ENCODE measurements around the gene TMEM39B.
"Not testable (repeated sequence)": the region's sequence is repeated elsewhere in the genome, so short reads cannot be mapped to it uniquely, and the experiment has no call there.

Gene TMEM39B

DNA sequence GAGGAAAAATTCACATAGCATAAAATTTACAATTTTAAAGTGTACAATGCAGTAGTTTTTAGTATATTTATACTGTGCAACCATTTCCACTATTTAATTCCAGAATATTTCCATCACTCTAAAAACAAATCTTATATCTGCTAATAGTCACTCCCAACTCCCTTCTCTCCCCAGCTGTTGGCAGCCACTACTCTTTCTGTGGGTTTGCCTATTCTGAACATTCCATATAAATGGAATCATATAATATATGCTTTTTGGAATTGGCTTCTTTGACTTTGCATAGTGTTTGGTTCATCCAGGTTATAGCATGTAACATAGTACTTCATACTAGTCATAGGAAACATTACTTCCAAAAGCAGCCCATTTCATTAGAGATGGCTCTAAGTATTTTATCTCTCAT is 25.0 kb upstream of the TMEM39B start:
- Histone ChIP-seq H3K27me3 (ENCODE audit: control insufficient read depth, insufficient read depth, low read length) (no peaks in the 10 kb centered on the region), H3K36me3 (ENCODE audit: control insufficient read depth, insufficient read depth, low read length) (peaks cover 27% of the 10 kb centered on the region), H3K4me3 (ENCODE audit: low read depth, low read length) (no peak overlapping the region), H3K4me1 (ENCODE audit: control insufficient read depth, insufficient read depth, low read length) (no peaks in the 10 kb centered on the region), H3K9me3 (ENCODE audit: control insufficient read depth, insufficient read depth, low read length) (no peaks in the 10 kb centered on the region), H3K27ac (ENCODE audit: low read depth, low read length) (no peak overlapping the region), H3K9ac (ENCODE audit: low read depth, low read length) (no peak overlapping the region)

DNA sequence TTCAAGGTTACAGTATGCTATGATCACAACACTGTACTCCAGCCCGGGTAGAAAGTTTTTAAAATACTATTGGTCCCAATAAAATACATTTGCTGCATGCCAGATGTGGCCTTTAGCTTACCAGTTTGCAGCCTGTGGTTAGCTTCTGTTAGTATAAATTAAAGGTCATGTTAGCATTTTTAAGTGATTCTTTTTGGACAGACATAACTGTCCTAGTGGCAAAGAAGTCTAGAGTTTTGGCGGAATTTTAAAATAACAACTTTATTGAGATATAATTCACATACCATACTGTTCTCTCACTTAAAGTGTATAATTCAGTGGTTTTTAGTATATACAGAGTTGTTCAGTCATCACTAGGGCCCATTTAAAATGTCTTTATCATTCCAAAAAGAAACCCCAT is 24.3 kb upstream of the TMEM39B start:
- Histone ChIP-seq H3K4me3 (ENCODE audit: low read depth, low read length) (no peak overlapping the region), H3K27ac (ENCODE audit: low read depth, low read length) (no peak overlapping the region), H3K4me1 (ENCODE audit: control insufficient read depth, insufficient read depth, low read length) (no peaks in the 10 kb centered on the region), H3K27me3 (ENCODE audit: control insufficient read depth, insufficient read depth, low read length) (no peaks in the 10 kb centered on the region), H3K9ac (ENCODE audit: low read depth, low read length) (no peak overlapping the region), H3K9me3 (ENCODE audit: control insufficient read depth, insufficient read depth, low read length) (no peaks in the 10 kb centered on the region), H3K36me3 (ENCODE audit: control insufficient read depth, insufficient read depth, low read length) (peaks cover 34% of the 10 kb centered on the region)

DNA sequence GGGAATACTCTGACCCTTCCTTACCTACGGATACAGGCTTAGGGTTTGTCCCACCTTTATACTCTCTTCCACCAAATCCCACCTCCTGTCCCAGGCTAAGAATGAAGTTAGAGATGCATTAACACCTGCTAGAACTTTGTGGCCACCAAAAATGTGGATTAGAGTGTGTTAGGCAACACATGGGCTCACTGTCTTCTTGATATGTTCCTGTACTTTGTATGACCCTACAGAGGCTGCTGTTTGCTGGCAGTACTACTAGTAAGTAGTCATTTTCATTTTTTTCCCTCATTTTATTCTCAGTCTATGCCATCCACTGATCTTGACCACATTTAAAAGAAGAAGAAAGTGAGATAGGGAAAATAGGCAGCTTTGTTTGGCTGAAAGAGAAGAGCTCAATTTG is 21.0 kb upstream of the TMEM39B start:
- H3K27ac ChIP-seq (ENCODE audit: low read depth, low read length), result no peak overlapping the region
- H3K4me1 ChIP-seq (ENCODE audit: control insufficient read depth, insufficient read depth, low read length), result no peaks in the 10 kb centered on the region
- no peak overlapping the region for H3K9ac ChIP-seq (ENCODE audit: low read depth, low read length)
- no peak overlapping the region for H3K4me3 ChIP-seq (ENCODE audit: low read depth, low read length)
- peaks cover 66% of the 10 kb centered on the region for H3K36me3 ChIP-seq (ENCODE audit: control insufficient read depth, insufficient read depth, low read length)
- H3K9me3 ChIP-seq (ENCODE audit: control insufficient read depth, insufficient read depth, low read length), result no peaks in the 10 kb centered on the region
- H3K27me3 ChIP-seq (ENCODE audit: control insufficient read depth, insufficient read depth, low read length), result no peaks in the 10 kb centered on the region

DNA sequence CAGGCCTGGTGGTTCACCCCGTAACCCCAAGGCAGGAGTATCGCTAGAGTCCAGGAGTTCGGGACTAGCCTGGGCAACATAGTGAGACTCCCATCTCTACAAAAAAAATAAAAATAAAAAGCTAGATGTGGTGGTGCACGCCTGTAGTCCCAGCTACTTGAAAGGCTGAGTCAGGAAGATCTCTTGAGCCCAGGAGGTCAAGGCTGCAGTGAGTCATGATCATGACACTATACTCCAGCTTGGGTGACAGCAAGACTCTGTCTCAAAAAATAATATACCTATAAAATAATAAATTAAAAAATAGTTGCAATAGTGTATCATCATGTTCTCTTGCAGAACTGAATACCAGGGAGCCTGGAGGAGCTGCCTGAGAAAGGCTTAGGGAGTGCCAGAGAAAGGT is 19.9 kb upstream of the TMEM39B start:
- Histone ChIP-seq H3K9me3 (ENCODE audit: control insufficient read depth, insufficient read depth, low read length) (no peaks in the 10 kb centered on the region), H3K27ac (ENCODE audit: low read depth, low read length) (no peak overlapping the region), H3K27me3 (ENCODE audit: control insufficient read depth, insufficient read depth, low read length) (no peaks in the 10 kb centered on the region), H3K9ac (ENCODE audit: low read depth, low read length) (no peak overlapping the region), H3K36me3 (ENCODE audit: control insufficient read depth, insufficient read depth, low read length) (peaks cover 72% of the 10 kb centered on the region), H3K4me1 (ENCODE audit: control insufficient read depth, insufficient read depth, low read length) (no peaks in the 10 kb centered on the region), H3K4me3 (ENCODE audit: low read depth, low read length) (no peak overlapping the region)

- Histone ChIP-seq H3K9ac (ENCODE audit: low read depth, low read length) (no peak overlapping the region), H3K27me3 (ENCODE audit: control insufficient read depth, insufficient read depth, low read length) (no peaks in the 10 kb centered on the region), H3K9me3 (ENCODE audit: control insufficient read depth, insufficient read depth, low read length) (no peaks in the 10 kb centered on the region), H3K4me3 (ENCODE audit: low read depth, low read length) (no peak overlapping the region), H3K36me3 (ENCODE audit: control insufficient read depth, insufficient read depth, low read length) (peaks cover 90% of the 10 kb centered on the region), H3K4me1 (ENCODE audit: control insufficient read depth, insufficient read depth, low read length) (peaks cover 7% of the 10 kb centered on the region), H3K27ac (ENCODE audit: low read depth, low read length) (no peak overlapping the region)
These were observed 17.3 kb upstream of the TMEM39B start for GRCh38 chr1:32055416-32055815.

- H3K36me3 ChIP-seq (ENCODE audit: control insufficient read depth, insufficient read depth, low read length), result peaks cover 90% of the 10 kb centered on the region
- H3K4me3 ChIP-seq (ENCODE audit: low read depth, low read length), result no peak overlapping the region
- H3K27me3 ChIP-seq (ENCODE audit: control insufficient read depth, insufficient read depth, low read length), result no peaks in the 10 kb centered on the region
- no peak overlapping the region for H3K9ac ChIP-seq (ENCODE audit: low read depth, low read length)
- H3K9me3 ChIP-seq (ENCODE audit: control insufficient read depth, insufficient read depth, low read length), result no peaks in the 10 kb centered on the region
- H3K27ac ChIP-seq (ENCODE audit: low read depth, low read length), result no peak overlapping the region
- H3K4me1 ChIP-seq (ENCODE audit: control insufficient read depth, insufficient read depth, low read length), result peaks cover 17% of the 10 kb centered on the region
These were observed 16.1 kb upstream of the TMEM39B start for GRCh38 chr1:32056598-32056997.

DNA sequence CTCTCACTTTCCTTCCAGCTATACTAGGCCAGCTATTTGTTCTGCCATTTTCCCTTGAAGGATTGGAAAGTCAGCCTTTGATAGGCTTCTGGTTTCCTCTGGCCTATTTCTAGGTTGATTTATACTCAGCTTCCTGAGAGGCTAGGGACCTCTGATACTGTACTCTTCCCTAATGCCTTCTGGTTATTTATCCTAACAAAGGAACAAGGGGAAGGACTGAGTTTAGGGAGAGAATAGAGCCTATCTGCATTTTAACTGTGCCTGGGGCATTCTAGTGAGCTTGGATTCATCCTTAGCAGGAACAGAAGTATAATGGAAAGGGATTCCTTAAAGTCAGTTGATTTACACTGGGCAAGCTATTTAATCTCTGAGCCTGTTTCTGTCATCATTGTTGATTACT is 11.8 kb upstream of the TMEM39B start:
- peaks cover 63% of the 10 kb centered on the region for H3K36me3 ChIP-seq (ENCODE audit: control insufficient read depth, insufficient read depth, low read length)
- H3K4me1 ChIP-seq (ENCODE audit: control insufficient read depth, insufficient read depth, low read length), result peaks cover 34% of the 10 kb centered on the region
- H3K27ac ChIP-seq (ENCODE audit: low read depth, low read length), result peak overlapping the region; percentile 45
- no peak overlapping the region for H3K9ac ChIP-seq (ENCODE audit: low read depth, low read length)
- H3K27me3 ChIP-seq (ENCODE audit: control insufficient read depth, insufficient read depth, low read length), result no peaks in the 10 kb centered on the region
- no peaks in the 10 kb centered on the region for H3K9me3 ChIP-seq (ENCODE audit: control insufficient read depth, insufficient read depth, low read length)
- H3K4me3 ChIP-seq (ENCODE audit: low read depth, low read length), result no peak overlapping the region

DNA sequence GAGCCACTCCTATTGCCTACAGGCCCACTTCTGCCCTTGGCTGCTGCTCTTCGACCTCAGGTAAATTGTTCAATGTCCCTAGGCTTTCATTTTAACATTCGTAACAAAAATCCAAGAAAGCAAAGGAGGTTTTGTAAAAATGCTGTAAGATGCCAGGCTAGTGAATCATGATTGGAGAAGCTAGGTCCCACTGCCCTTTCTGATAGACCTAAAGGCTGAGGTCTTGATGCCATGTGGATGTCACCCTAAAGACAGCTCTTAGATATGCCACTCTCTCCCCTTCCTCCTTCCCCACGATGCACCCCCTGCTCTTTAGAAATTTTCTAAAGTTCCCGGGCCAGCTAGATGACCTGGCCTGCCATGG is 9.9 kb upstream of the TMEM39B start:
- Histone ChIP-seq H3K9ac (ENCODE audit: low read depth, low read length) (no peak overlapping the region), H3K4me1 (ENCODE audit: control insufficient read depth, insufficient read depth, low read length) (peaks cover 34% of the 10 kb centered on the region), H3K9me3 (ENCODE audit: control insufficient read depth, insufficient read depth, low read length) (no peaks in the 10 kb centered on the region), H3K27me3 (ENCODE audit: control insufficient read depth, insufficient read depth, low read length) (no peaks in the 10 kb centered on the region), H3K27ac (ENCODE audit: low read depth, low read length) (peak overlapping the region; percentile 73), H3K4me3 (ENCODE audit: low read depth, low read length) (no peak overlapping the region), H3K36me3 (ENCODE audit: control insufficient read depth, insufficient read depth, low read length) (peaks cover 50% of the 10 kb centered on the region)

GRCh38 chr1:32063261-32063681 is 9.5 kb upstream of the TMEM39B start:
- H3K9ac ChIP-seq (ENCODE audit: low read depth, low read length), result no peak overlapping the region
- no peaks in the 10 kb centered on the region for H3K27me3 ChIP-seq (ENCODE audit: control insufficient read depth, insufficient read depth, low read length)
- H3K27ac ChIP-seq (ENCODE audit: low read depth, low read length), result peak overlapping the region; percentile 73
- peaks cover 34% of the 10 kb centered on the region for H3K4me1 ChIP-seq (ENCODE audit: control insufficient read depth, insufficient read depth, low read length)
- peaks cover 45% of the 10 kb centered on the region for H3K36me3 ChIP-seq (ENCODE audit: control insufficient read depth, insufficient read depth, low read length)
- no peak overlapping the region for H3K4me3 ChIP-seq (ENCODE audit: low read depth, low read length)
- H3K9me3 ChIP-seq (ENCODE audit: control insufficient read depth, insufficient read depth, low read length), result no peaks in the 10 kb centered on the region

DNA sequence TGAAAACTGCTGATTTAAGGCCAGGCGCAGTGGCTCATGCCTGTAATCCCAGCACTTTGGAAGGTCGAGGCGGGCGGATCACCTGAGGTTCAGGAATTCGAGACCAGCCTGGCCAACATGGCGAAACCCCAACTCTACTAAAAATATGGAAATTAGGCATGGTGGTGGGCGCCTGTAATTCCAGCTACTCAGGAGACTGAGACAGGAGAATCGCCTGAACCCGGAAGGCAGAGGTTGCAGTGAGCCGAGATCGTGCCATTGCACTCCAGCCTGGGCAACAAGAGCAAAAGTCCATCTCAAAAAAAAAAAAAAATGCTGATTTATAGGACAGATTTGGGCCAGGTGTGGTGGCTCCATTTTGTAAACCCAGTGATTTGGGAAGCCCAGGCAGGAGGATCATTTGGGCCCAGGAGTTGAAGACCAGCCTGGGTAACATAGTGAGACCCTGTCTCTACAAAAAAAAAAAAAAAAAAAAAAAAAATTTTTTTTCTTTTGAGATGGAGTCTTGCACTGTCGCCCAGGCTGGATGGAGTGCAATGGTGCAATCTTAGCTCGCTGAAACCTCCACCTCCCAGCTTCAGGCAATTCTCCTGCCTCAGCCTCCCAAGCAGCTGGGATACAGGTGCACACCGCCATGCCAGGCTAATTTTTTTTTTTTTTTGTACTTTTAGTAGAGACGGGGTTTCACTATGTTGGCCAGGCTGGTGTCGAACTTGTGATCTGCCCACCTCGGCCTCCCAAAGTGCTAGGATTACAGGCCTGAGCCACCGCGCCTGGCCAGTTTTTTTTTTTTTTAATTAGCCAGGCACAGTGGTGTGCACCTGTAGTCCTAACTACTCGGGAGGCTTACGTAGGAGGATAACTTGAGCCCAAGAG is 6.9 kb upstream of the TMEM39B start:
- peaks cover 21% of the 10 kb centered on the region for H3K36me3 ChIP-seq (ENCODE audit: control insufficient read depth, insufficient read depth, low read length)
- H3K4me1 ChIP-seq (ENCODE audit: control insufficient read depth, insufficient read depth, low read length), result peaks cover 32% of the 10 kb centered on the region
- not testable (repeated sequence) for H3K9ac ChIP-seq (ENCODE audit: low read depth, low read length); H3K9me3 ChIP-seq (ENCODE audit: control insufficient read depth, insufficient read depth, low read length); H3K27ac ChIP-seq (ENCODE audit: low read depth, low read length); H3K27me3 ChIP-seq (ENCODE audit: control insufficient read depth, insufficient read depth, low read length); H3K4me3 ChIP-seq (ENCODE audit: low read depth, low read length)

DNA sequence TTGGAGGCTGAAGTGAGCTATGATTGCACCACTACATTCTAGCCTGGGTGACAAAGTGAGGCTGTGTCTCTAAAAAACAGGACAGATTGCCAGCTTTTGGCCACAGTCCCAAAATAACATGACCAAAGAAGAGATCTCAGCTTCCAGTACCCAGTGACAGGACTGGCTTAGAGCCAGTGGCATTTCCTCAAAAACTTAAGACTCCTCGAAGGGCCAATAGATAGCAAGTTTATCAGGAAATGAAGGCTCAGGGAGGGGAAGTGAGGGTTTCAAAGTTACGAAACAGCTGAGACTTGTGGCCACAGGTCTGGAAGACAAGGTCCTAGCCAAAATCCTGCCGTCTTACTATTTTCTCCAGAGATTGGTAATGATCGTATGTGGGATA is 6.3 kb upstream of the TMEM39B start:
- Histone ChIP-seq H3K9ac (ENCODE audit: low read depth, low read length) (no peak overlapping the region), H3K27ac (ENCODE audit: low read depth, low read length) (no peak overlapping the region), H3K27me3 (ENCODE audit: control insufficient read depth, insufficient read depth, low read length) (no peaks in the 10 kb centered on the region), H3K4me1 (ENCODE audit: control insufficient read depth, insufficient read depth, low read length) (peaks cover 27% of the 10 kb centered on the region), H3K9me3 (ENCODE audit: control insufficient read depth, insufficient read depth, low read length) (no peaks in the 10 kb centered on the region), H3K36me3 (ENCODE audit: control insufficient read depth, insufficient read depth, low read length) (peaks cover 16% of the 10 kb centered on the region), H3K4me3 (ENCODE audit: low read depth, low read length) (no peak overlapping the region)
